Measurements from ENCODE around the gene KIN.

DNA sequence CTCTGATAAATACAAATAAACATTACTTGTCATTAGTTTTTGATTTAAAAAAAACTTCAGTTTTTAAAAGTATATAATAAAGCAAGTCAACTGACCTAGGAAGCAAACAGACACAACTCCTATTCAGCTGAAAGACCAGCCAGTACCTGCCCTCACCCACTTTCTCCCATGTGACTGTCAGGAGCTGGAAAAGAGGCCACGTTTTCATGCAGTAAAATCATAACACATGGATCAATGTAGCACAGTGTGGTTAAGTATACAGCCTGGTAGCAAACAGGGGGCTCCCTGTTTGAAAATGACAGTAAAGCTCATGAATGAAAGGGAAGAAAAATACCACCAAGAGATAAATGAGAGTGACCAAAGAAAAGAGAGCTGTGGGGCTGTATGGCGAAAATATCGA lies 21.6 kb downstream of the KIN start:
- TF ChIP-seq, protein P1, sequence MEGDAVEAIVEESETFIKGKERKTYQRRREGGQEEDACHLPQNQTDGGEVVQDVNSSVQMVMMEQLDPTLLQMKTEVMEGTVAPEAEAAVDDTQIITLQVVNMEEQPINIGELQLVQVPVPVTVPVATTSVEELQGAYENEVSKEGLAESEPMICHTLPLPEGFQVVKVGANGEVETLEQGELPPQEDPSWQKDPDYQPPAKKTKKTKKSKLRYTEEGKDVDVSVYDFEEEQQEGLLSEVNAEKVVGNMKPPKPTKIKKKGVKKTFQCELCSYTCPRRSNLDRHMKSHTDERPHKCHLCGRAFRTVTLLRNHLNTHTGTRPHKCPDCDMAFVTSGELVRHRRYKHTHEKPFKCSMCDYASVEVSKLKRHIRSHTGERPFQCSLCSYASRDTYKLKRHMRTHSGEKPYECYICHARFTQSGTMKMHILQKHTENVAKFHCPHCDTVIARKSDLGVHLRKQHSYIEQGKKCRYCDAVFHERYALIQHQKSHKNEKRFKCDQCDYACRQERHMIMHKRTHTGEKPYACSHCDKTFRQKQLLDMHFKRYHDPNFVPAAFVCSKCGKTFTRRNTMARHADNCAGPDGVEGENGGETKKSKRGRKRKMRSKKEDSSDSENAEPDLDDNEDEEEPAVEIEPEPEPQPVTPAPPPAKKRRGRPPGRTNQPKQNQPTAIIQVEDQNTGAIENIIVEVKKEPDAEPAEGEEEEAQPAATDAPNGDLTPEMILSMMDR (IDR thresholded peaks at IDR 0.05) = no peak
- TF ChIP-seq POLR2A (IDR thresholded peaks at IDR 0.05) = no peak

Data from heart left ventricle (tissue), 13 donors.